ENCODE data around the gene ITGAL.

DNA sequence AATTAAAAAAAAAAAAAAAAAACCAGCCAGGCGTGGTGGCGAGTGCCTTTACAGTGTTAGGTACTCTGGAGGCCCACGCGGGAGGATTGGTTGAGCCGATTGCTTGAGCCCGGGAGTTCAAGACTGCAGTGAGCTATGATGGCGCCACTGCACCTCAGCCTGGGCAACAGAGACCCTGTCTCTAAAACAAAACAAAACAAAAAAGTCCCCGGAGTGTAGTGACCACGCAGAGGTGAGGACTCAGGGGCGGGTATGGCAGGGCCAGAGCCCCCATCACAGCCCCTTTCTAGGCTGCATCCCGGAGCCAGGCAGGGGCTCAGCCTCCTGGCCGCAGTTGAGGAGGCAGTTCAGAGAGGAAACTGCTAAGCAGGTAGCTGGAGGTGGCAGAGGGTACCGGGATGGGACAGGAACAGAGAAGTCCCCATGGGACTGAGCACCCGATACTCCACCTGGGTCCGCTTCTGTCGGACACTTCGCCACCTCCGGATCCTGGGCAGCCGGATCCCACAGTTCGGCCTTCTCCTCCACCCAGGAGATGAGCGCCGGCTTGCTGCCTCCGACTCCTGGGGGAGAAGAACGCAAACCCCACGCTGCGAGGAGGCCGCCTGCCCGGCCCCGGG, 61.3 kb downstream of the ITGAL start:
- TF ChIP-seq EZH2 (IDR thresholded peaks at IDR 0.05; ENCODE audit: borderline replicate concordance, low read depth, low read length, poor library complexity, severe bottlenecking): no peak
- TF ChIP-seq, protein P1, sequence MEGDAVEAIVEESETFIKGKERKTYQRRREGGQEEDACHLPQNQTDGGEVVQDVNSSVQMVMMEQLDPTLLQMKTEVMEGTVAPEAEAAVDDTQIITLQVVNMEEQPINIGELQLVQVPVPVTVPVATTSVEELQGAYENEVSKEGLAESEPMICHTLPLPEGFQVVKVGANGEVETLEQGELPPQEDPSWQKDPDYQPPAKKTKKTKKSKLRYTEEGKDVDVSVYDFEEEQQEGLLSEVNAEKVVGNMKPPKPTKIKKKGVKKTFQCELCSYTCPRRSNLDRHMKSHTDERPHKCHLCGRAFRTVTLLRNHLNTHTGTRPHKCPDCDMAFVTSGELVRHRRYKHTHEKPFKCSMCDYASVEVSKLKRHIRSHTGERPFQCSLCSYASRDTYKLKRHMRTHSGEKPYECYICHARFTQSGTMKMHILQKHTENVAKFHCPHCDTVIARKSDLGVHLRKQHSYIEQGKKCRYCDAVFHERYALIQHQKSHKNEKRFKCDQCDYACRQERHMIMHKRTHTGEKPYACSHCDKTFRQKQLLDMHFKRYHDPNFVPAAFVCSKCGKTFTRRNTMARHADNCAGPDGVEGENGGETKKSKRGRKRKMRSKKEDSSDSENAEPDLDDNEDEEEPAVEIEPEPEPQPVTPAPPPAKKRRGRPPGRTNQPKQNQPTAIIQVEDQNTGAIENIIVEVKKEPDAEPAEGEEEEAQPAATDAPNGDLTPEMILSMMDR (conservative IDR thresholded peaks at IDR 0.05; ENCODE audit: low read depth, low read length): no peak

Measured in A673 (cell line).